ENCODE results near the gene TCAIM.

Gene TCAIM

GRCh38 chr3:44424758-44425157 is 86.2 kb downstream of the TCAIM start:
- no peak for TF ChIP-seq CTCF (conservative IDR thresholded peaks at IDR 0.05)
- no peak overlapping the region for H3K27ac ChIP-seq

- H3K27ac ChIP-seq = no peak overlapping the region
- no peak for TF ChIP-seq CTCF (conservative IDR thresholded peaks at IDR 0.05)
Measured at GRCh38 chr3:44427683-44428082, 89.1 kb downstream of the TCAIM start.

- H3K27ac ChIP-seq = no peak overlapping the region
- TF ChIP-seq CTCF (conservative IDR thresholded peaks at IDR 0.05) = no peak
Measured at GRCh38 chr3:44428910-44429309, 90.3 kb downstream of the TCAIM start.

- H3K27ac ChIP-seq = no peak overlapping the region
- TF ChIP-seq CTCF (conservative IDR thresholded peaks at IDR 0.05) = no peak
Measured at GRCh38 chr3:44429459-44429858, 90.9 kb downstream of the TCAIM start.

GRCh38 chr3:44430466-44430865 is 91.9 kb downstream of the TCAIM start:
- no peak for TF ChIP-seq CTCF (conservative IDR thresholded peaks at IDR 0.05)
- H3K27ac ChIP-seq = no peak overlapping the region

- no peak for TF ChIP-seq CTCF (conservative IDR thresholded peaks at IDR 0.05)
Measured at GRCh38 chr3:44434834-44435510, 96.4 kb downstream of the TCAIM start.

GRCh38 chr3:44436181-44436580 is 97.6 kb downstream of the TCAIM start:
- no peak for TF ChIP-seq CTCF (conservative IDR thresholded peaks at IDR 0.05)
- H3K27ac ChIP-seq = no peak overlapping the region

More at GRCh38 chr3:44434834-44435510, 96.4 kb downstream of the TCAIM start:
- no peak overlapping the region for H3K27ac ChIP-seq

Data from VCaP (cell line).